Measurements from ENCODE around the gene POLR3K.

POLR3K gene

DNA sequence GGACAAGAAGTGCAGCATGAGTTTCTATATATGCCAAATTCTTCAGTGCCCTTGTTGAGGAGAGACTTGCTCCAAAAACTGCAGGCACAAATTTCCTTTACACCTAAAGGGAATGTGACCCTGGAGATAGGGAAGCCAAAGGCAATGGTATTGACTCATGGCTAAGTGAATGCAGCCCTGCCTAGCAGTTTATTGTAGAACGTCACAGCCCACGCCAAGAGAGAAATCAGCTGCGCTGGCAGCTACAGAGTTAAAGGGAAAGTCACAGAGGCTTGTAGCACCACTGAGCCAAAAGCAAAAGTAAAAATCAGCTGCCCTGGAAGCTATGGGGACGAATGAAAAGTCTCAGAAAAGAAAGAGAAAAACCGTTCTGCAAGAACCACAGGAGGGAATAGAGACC lies 10.1 kb downstream of the POLR3K start:
- Histone ChIP-seq H2BK12ac (ENCODE audit: low read length) (no peak overlapping the region), H2BK5ac (ENCODE audit: low read length) (no peak overlapping the region), H3K18ac (ENCODE audit: low read length) (no peak overlapping the region), H3K4me2 (ENCODE audit: insufficient read depth, low read length, poor library complexity, severe bottlenecking) (no peak overlapping the region), H3K27ac (replicated peaks; ENCODE audit: low read length) (no peak overlapping the region), H4K8ac (ENCODE audit: low read depth, low read length) (no peak overlapping the region), H2BK15ac (ENCODE audit: low read length) (no peak overlapping the region), H3K79me1 (ENCODE audit: low read depth, low read length) (peaks cover 2% of the 10 kb centered on the region), H3K23ac (ENCODE audit: low read depth, low read length, poor library complexity) (no peak overlapping the region), H3K4me3 (ENCODE audit: low read length in 2 of 2) (no peak overlapping the region), H2AK5ac (ENCODE audit: low read depth, low read length) (no peak overlapping the region), H3K4me1 (ENCODE audit: control insufficient read depth in 2 of 2, insufficient read depth in 1 of 2, low read depth in 1 of 2, low read length in 2 of 2) (no peaks in the 10 kb centered on the region), H3K36me3 (replicated peaks in 1 of 2; ENCODE audit: control insufficient read depth in 2 of 2, insufficient read depth in 2 of 2, low read length in 2 of 2) (peaks cover 32 to 81% of the 10 kb centered on the region in 2 donors), H2BK120ac (ENCODE audit: low read depth, low read length) (no peak overlapping the region), H3K27me3 (ENCODE audit: control insufficient read depth in 3 of 3, insufficient read depth in 3 of 3, low read depth in 1 of 3, low read length in 3 of 3) (no peaks in the 10 kb centered on the region), H3K4ac (ENCODE audit: low read length) (no peak overlapping the region), H2AFZ (ENCODE audit: low read length) (no peak overlapping the region), H4K91ac (ENCODE audit: low read depth, low read length, poor library complexity) (no peak overlapping the region), H3K14ac (ENCODE audit: low read length) (no peak overlapping the region), H3K9ac (ENCODE audit: low read depth, low read length, poor library complexity) (no peak overlapping the region), H3K9me3 (replicated peaks in 1 of 2; ENCODE audit: control insufficient read depth in 2 of 2, insufficient read depth in 1 of 2, low read depth in 1 of 2, low read length in 2 of 2) (peaks cover 0 to 5% of the 10 kb centered on the region in 2 donors)
- DNase-seq (ENCODE audit: low spot score) = no peak
- WGBS, 2 donors (ENCODE audit: extremely low coverage in 2 of 2, insufficient read length in 2 of 2, insufficient replicate concordance in 1 of 2) = no CpG with 5 or more reads among the region's 5 CpGs

DNA sequence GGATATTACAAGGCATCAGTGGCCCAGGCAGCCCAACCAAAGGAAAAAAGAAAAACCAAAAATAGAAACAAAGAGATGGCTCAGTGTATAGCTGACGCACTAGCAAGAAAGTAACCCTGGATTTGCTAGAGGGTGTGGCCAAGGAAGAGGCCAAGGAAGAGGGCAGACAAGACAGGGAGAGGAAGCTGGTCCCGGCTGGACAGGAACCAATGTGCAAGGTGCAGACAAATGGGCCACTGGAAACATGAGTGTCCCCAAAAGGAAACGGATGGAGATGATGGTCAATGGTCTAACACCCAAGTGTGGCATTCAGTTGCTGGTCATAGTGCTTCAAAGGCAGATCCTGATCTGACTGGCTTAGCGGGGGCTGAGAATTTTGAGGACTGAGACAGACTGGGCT lies 10.7 kb downstream of the POLR3K start:
- Histone ChIP-seq H3K4me1 (ENCODE audit: control insufficient read depth in 2 of 2, insufficient read depth in 1 of 2, low read depth in 1 of 2, low read length in 2 of 2) (no peaks in the 10 kb centered on the region), H4K8ac (ENCODE audit: low read depth, low read length) (no peak overlapping the region), H2BK15ac (ENCODE audit: low read length) (no peak overlapping the region), H3K4ac (ENCODE audit: low read length) (no peak overlapping the region), H2AK5ac (ENCODE audit: low read depth, low read length) (no peak overlapping the region), H3K23ac (ENCODE audit: low read depth, low read length, poor library complexity) (no peak overlapping the region), H3K27ac (replicated peaks; ENCODE audit: low read length) (no peak overlapping the region), H2BK120ac (ENCODE audit: low read depth, low read length) (no peak overlapping the region), H2BK12ac (ENCODE audit: low read length) (no peak overlapping the region), H3K9ac (ENCODE audit: low read depth, low read length, poor library complexity) (no peak overlapping the region), H3K18ac (ENCODE audit: low read length) (no peak overlapping the region), H4K91ac (ENCODE audit: low read depth, low read length, poor library complexity) (no peak overlapping the region), H3K79me1 (ENCODE audit: low read depth, low read length) (no peaks in the 10 kb centered on the region), H3K14ac (ENCODE audit: low read length) (no peak overlapping the region), H3K4me3 (ENCODE audit: low read length in 2 of 2) (no peak overlapping the region), H2BK5ac (ENCODE audit: low read length) (no peak overlapping the region), H2AFZ (ENCODE audit: low read length) (no peak overlapping the region), H3K27me3 (ENCODE audit: control insufficient read depth in 3 of 3, insufficient read depth in 3 of 3, low read depth in 1 of 3, low read length in 3 of 3) (no peaks in the 10 kb centered on the region), H3K36me3 (replicated peaks in 1 of 2; ENCODE audit: control insufficient read depth in 2 of 2, insufficient read depth in 2 of 2, low read length in 2 of 2) (peaks cover 32 to 76% of the 10 kb centered on the region in 2 donors), H3K4me2 (ENCODE audit: insufficient read depth, low read length, poor library complexity, severe bottlenecking) (no peak overlapping the region), H3K9me3 (replicated peaks in 1 of 2; ENCODE audit: control insufficient read depth in 2 of 2, insufficient read depth in 1 of 2, low read depth in 1 of 2, low read length in 2 of 2) (peaks cover 0 to 5% of the 10 kb centered on the region in 2 donors)
- DNase-seq (ENCODE audit: low spot score) = no peak
- WGBS, 2 donors (ENCODE audit: extremely low coverage in 2 of 2, insufficient read length in 2 of 2, insufficient replicate concordance in 1 of 2) = no CpG with 5 or more reads among the region's 4 CpGs

DNA sequence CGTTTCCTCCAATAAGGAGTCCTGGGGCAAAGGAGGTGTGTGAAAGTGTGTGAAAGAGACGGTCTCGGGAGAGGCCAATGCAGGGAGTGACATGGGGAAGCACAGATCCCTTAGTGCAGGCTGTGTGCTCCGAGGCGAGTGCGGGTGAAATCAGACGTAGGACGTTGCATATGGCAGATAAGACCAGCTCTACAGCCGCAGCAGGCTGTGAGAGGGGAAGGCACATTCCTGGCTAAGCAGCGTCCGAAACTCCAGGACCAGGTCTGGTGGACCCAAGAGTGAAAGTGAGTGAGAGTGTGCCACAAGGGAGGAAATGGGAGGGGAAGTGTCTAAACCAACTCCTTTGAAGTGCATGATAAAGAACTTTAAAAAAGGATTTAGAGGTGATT lies 11.3 kb downstream of the POLR3K start:
- Histone ChIP-seq H2AK5ac (ENCODE audit: low read depth, low read length) (no peak overlapping the region), H2AFZ (ENCODE audit: low read length) (no peak overlapping the region), H3K9me3 (replicated peaks in 1 of 2; ENCODE audit: control insufficient read depth in 2 of 2, insufficient read depth in 1 of 2, low read depth in 1 of 2, low read length in 2 of 2) (peaks cover 0 to 5% of the 10 kb centered on the region in 2 donors), H3K4me1 (ENCODE audit: control insufficient read depth in 2 of 2, insufficient read depth in 1 of 2, low read depth in 1 of 2, low read length in 2 of 2) (no peaks in the 10 kb centered on the region), H2BK5ac (ENCODE audit: low read length) (no peak overlapping the region), H3K27me3 (ENCODE audit: control insufficient read depth in 3 of 3, insufficient read depth in 3 of 3, low read depth in 1 of 3, low read length in 3 of 3) (no peaks in the 10 kb centered on the region), H4K8ac (ENCODE audit: low read depth, low read length) (no peak overlapping the region), H2BK15ac (ENCODE audit: low read length) (no peak overlapping the region), H2BK120ac (ENCODE audit: low read depth, low read length) (no peak overlapping the region), H3K4ac (ENCODE audit: low read length) (no peak overlapping the region), H3K18ac (ENCODE audit: low read length) (no peak overlapping the region), H2BK12ac (ENCODE audit: low read length) (no peak overlapping the region), H3K27ac (replicated peaks; ENCODE audit: low read length) (no peak overlapping the region), H3K14ac (ENCODE audit: low read length) (no peak overlapping the region), H4K91ac (ENCODE audit: low read depth, low read length, poor library complexity) (no peak overlapping the region), H3K36me3 (replicated peaks in 1 of 2; ENCODE audit: control insufficient read depth in 2 of 2, insufficient read depth in 2 of 2, low read length in 2 of 2) (peaks cover 29 to 72% of the 10 kb centered on the region in 2 donors), H3K79me1 (ENCODE audit: low read depth, low read length) (no peaks in the 10 kb centered on the region), H3K4me3 (ENCODE audit: low read length in 2 of 2) (no peak overlapping the region), H3K4me2 (ENCODE audit: insufficient read depth, low read length, poor library complexity, severe bottlenecking) (no peak overlapping the region), H3K9ac (ENCODE audit: low read depth, low read length, poor library complexity) (no peak overlapping the region), H3K23ac (ENCODE audit: low read depth, low read length, poor library complexity) (no peak overlapping the region)
- DNase-seq (ENCODE audit: low spot score) = no peak
- WGBS, 2 donors (ENCODE audit: extremely low coverage in 2 of 2, insufficient read length in 2 of 2, insufficient replicate concordance in 1 of 2) = no CpG with 5 or more reads among the region's 11 CpGs

DNA sequence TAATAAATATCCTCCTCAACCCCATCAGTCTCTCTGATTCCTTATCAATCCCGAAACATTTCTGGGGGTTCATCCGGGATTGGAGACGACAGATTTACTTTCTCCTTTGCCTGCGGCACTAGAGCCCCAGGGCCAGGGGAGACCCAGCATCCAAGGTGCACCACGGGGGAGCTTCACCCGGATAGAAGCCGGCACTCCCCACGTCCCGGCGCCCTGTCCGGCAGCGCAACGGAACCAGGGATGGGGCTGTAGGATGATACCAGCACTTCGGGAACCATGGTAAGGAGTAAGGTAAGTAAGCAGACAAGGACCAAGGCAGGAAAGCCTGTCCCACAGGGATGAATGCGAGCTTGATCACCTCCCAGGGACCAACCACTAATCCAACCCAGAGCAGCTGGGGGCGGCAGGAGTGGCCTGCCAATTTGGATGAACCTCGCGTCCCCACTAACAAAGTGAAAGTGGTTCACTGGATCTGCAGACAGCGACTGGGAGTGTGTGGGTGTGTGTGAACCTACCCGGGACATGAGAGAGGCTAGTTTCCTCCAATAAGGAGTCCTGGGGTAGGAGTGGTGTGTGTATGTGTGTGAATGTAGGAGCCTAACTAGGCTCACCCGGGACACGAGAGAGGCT lies 11.9 kb downstream of the POLR3K start:
- H3K36me3 ChIP-seq (replicated peaks in 1 of 2; ENCODE audit: control insufficient read depth in 2 of 2, insufficient read depth in 2 of 2, low read length in 2 of 2) = peaks cover 28 to 69% of the 10 kb centered on the region in 2 donors

More for the DNA sequence above, 11.9 kb downstream of the POLR3K start:
- Histone ChIP-seq H3K27me3 (ENCODE audit: control insufficient read depth in 3 of 3, insufficient read depth in 3 of 3, low read depth in 1 of 3, low read length in 3 of 3) (no peaks in the 10 kb centered on the region), H2BK12ac (ENCODE audit: low read length) (no peak overlapping the region), H3K4me3 (ENCODE audit: low read length in 2 of 2) (no peak overlapping the region), H3K23ac (ENCODE audit: low read depth, low read length, poor library complexity) (no peak overlapping the region), H2BK15ac (ENCODE audit: low read length) (no peak overlapping the region), H3K4ac (ENCODE audit: low read length) (no peak overlapping the region), H4K91ac (ENCODE audit: low read depth, low read length, poor library complexity) (no peak overlapping the region), H3K14ac (ENCODE audit: low read length) (peak overlapping the region; percentile 43), H3K18ac (ENCODE audit: low read length) (no peak overlapping the region), H3K27ac (replicated peaks; ENCODE audit: low read length) (no peak overlapping the region), H2BK120ac (ENCODE audit: low read depth, low read length) (no peak overlapping the region), H3K9ac (ENCODE audit: low read depth, low read length, poor library complexity) (no peak overlapping the region), H3K9me3 (replicated peaks in 1 of 2; ENCODE audit: control insufficient read depth in 2 of 2, insufficient read depth in 1 of 2, low read depth in 1 of 2, low read length in 2 of 2) (peaks cover 0 to 5% of the 10 kb centered on the region in 2 donors), H3K4me1 (ENCODE audit: control insufficient read depth in 2 of 2, insufficient read depth in 1 of 2, low read depth in 1 of 2, low read length in 2 of 2) (no peaks in the 10 kb centered on the region), H4K8ac (ENCODE audit: low read depth, low read length) (no peak overlapping the region), H2AFZ (ENCODE audit: low read length) (no peak overlapping the region), H3K79me1 (ENCODE audit: low read depth, low read length) (no peaks in the 10 kb centered on the region), H2BK5ac (ENCODE audit: low read length) (no peak overlapping the region), H2AK5ac (ENCODE audit: low read depth, low read length) (no peak overlapping the region), H3K4me2 (ENCODE audit: insufficient read depth, low read length, poor library complexity, severe bottlenecking) (no peak overlapping the region)
- WGBS, 2 donors (ENCODE audit: extremely low coverage in 2 of 2, insufficient read length in 2 of 2, insufficient replicate concordance in 1 of 2) = no CpG with 5 or more reads among the region's 22 CpGs
- DNase-seq (ENCODE audit: low spot score) = no peak
